GM19025 (cell line): ENCODE results near the gene GPER1.

Source experiments
- ATAC-seq: cut with Tn5 transposase; IDR thresholded peaks from one replicate; pipeline ENCODE4 v1.9.1; 2021; ENCODE audit warnings: mild to moderate bottlenecking, low read depth, moderate library complexity; ENCODE audit not compliant: unreplicated experiment

GPER1 gene

GRCh38 chr7:1053816-1054370, 34.0 kb upstream of the GPER1 start:
- no peak for ATAC-seq

DNA sequence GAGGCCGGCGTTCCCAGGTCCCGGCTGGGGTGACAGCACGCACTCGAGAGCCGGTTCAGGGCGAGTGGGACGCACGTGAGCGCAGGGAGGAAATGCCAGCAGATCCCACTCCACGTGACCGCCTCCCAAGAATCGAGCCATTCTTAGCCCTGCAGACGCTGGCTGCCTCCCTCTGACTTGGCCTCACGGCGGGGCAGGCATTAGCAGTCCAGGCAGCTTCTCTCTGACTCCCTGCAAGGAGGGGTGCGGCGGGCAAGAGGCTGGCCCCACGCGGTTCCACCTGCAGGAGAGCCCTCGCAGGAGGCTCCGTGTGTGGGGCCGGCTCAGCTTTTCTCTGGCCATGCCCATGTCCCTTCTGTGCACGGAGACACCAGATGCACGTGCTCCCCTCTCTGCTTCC, 33.5 kb upstream of the GPER1 start:
- ATAC-seq, result no peak

- no peak for ATAC-seq
These were observed 33.0 kb upstream of the GPER1 start for GRCh38 chr7:1054861-1055450.

DNA sequence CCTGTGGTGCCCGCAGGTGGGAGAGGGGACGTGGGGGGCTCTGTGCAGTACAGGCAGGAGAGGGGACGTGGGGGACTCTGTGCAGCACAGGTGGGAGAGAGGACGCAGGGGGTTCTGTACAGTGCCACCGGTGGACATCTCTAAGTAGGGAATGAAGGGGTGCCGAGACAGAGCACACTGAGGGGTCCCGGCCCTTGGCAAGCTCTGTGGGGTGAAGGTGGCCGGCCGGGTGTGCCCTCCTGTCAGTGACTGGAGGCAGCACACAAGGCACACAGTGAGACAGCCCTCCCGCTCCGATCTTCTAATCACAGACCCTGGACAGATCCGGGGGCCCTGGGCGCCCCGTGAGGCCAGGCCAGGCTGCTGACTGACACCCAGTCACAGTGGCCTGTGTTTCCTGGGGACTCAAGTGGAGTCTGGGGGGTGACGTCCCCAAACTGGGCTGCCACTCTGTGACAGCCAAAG, 32.4 kb upstream of the GPER1 start:
- no peak for ATAC-seq

GRCh38 chr7:1055956-1056784, 31.7 kb upstream of the GPER1 start:
- no peak for ATAC-seq

GRCh38 chr7:1056785-1057410, 31.0 kb upstream of the GPER1 start:
- ATAC-seq, result no peak

DNA sequence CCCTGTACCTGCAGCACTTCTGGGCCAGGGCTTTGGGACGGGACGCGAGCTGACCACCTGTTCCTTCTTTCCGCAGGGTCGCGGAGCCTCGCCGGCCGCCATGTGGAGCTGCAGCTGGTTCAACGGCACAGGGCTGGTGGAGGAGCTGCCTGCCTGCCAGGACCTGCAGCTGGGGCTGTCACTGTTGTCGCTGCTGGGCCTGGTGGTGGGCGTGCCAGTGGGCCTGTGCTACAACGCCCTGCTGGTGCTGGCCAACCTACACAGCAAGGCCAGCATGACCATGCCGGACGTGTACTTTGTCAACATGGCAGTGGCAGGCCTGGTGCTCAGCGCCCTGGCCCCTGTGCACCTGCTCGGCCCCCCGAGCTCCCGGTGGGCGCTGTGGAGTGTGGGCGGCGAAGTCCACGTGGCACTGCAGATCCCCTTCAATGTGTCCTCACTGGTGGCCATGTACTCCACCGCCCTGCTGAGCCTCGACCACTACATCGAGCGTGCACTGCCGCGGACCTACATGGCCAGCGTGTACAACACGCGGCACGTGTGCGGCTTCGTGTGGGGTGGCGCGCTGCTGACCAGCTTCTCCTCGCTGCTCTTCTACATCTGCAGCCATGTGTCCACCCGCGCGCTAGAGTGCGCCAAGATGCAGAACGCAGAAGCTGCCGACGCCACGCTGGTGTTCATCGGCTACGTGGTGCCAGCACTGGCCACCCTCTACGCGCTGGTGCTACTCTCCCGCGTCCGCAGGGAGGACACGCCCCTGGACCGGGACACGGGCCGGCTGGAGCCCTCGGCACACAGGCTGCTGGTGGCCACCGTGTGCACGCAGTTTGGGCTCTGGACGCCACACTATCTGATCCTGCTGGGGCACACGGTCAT, 30.3 kb upstream of the GPER1 start:
- no peak for ATAC-seq

DNA sequence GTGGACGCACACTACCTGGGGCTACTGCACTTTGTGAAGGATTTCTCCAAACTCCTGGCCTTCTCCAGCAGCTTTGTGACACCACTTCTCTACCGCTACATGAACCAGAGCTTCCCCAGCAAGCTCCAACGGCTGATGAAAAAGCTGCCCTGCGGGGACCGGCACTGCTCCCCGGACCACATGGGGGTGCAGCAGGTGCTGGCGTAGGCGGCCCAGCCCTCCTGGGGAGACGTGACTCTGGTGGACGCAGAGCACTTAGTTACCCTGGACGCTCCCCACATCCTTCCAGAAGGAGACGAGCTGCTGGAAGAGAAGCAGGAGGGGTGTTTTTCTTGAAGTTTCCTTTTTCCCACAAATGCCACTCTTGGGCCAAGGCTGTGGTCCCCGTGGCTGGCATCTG, 29.6 kb upstream of the GPER1 start:
- no peak for ATAC-seq

- no peak for ATAC-seq
These were observed 29.1 kb upstream of the GPER1 start for GRCh38 chr7:1058821-1059199.

- no peak for ATAC-seq
These were observed 28.5 kb upstream of the GPER1 start for GRCh38 chr7:1059200-1060091.

- ATAC-seq, result no peak
These were observed 27.4 kb upstream of the GPER1 start for GRCh38 chr7:1060315-1061072.

- no peak for ATAC-seq
These were observed 26.7 kb upstream of the GPER1 start for GRCh38 chr7:1061180-1061579.

- peak; percentile 52 for ATAC-seq
These were observed 25.3 kb upstream of the GPER1 start for GRCh38 chr7:1062296-1063294.

DNA sequence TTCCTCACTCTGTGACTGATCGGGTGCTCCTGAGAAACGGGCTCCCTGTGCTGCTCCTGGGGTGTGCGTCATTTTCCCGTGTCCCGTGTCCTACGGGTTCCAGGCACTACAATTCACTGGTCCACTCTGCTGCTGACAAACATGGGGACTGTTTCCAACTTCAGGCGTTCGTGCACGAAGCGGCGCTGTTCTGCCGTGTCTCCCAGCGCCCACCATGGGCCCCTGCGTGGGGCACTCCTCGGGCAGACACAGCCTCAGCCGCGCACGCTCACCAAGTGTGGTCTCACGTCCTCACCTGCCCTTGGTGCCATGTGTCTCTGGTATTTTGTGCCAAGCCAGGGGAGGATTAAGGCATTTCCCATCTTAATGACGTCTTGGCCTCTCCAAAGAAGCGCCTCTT, 24.6 kb upstream of the GPER1 start:
- no peak for ATAC-seq

- ATAC-seq, result no peak
These were observed 23.3 kb upstream of the GPER1 start for GRCh38 chr7:1064581-1064980.

GRCh38 chr7:1065263-1065584, 22.7 kb upstream of the GPER1 start:
- no peak for ATAC-seq

GRCh38 chr7:1065585-1066241, 22.2 kb upstream of the GPER1 start:
- ATAC-seq, result no peak
